MM.1S (cell line): ENCODE results near the gene BORCS6.

ENCODE experiments used
- CTCF ChIP-seq: fragments of 300-600 bp; sonication (generic); IDR thresholded peaks from 2 replicates; pipeline ENCODE4 v1.5.1; 2016; ENCODE audit warnings: antibody characterized with exemption, low read length, mixed read lengths
- EZH2phosphoT487 ChIP-seq: fragments of 300-600 bp; sonication (generic); IDR thresholded peaks from 2 replicates; pipeline ENCODE4 v1.6.1; 2018; ENCODE audit warnings: antibody characterized with exemption, low read length

- no peak for TF ChIP-seq CTCF
- no peak for TF ChIP-seq EZH2phosphoT487
These were observed 45.7 kb upstream of the BORCS6 start for GRCh38 chr17:8235676-8236075.
